Erythroblast (primary cell): ENCODE data around the gene PCBD1.

Source experiments
- GATA1 ChIP-seq: IDR thresholded peaks from 2 replicates; pipeline ENCODE4 v1.6.1; 2011; ENCODE audit warnings: low read depth, mild to moderate bottlenecking, control low read depth, low read length, moderate library complexity
- POLR2A ChIP-seq: IDR thresholded peaks from 2 replicates; pipeline ENCODE4 v1.6.1; 2011; ENCODE audit warnings: mild to moderate bottlenecking, low read length

DNA sequence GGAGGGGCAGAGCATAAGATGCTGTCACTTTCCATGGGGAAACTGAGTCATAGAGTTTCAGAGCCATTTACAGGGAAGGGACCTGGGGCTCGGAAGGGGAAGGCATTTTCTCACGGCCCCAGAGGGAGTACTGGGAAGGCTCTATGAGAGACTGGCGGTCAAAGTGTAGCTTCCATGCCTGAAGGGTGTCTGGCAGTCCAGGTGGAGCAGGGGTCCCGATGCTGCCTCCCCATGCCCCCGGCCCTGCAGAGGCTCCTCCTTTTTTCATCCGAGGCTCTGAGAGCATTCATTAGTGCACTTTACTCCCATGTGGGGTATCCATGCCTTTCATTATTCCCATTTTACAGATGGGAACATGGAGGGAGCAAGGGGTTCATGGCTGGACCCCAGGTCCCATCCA, 27.9 kb upstream of the PCBD1 start:
- TF ChIP-seq POLR2A (no peak), GATA1 (no peak)
